ENCODE data around the gene POU2F1.

The POU2F1 gene

GRCh38 chr1:167331650-167332049 lies 111.0 kb downstream of the POU2F1 start:
- no peak overlapping the region for H3K4me3 ChIP-seq (ENCODE audit: low read depth, low read length)

GRCh38 chr1:167332503-167332902 lies 111.8 kb downstream of the POU2F1 start:
- H3K4me3 ChIP-seq (ENCODE audit: low read depth, low read length), result no peak overlapping the region

More at GRCh38 chr1:167331650-167332049, 111.0 kb downstream of the POU2F1 start:
- no peak for TF ChIP-seq CTCF (IDR thresholded peaks at IDR 0.05; ENCODE audit: low read depth, low read length)

GRCh38 chr1:167333124-167333523 lies 112.4 kb downstream of the POU2F1 start:
- no peak for TF ChIP-seq CTCF (IDR thresholded peaks at IDR 0.05; ENCODE audit: low read depth, low read length)
- H3K4me3 ChIP-seq (ENCODE audit: low read depth, low read length), result no peak overlapping the region

More at GRCh38 chr1:167332503-167332902, 111.8 kb downstream of the POU2F1 start:
- no peak for TF ChIP-seq CTCF (IDR thresholded peaks at IDR 0.05; ENCODE audit: low read depth, low read length)

GRCh38 chr1:167333703-167334102 lies 113.0 kb downstream of the POU2F1 start:
- no peak for TF ChIP-seq CTCF (IDR thresholded peaks at IDR 0.05; ENCODE audit: low read depth, low read length)
- H3K4me3 ChIP-seq (ENCODE audit: low read depth, low read length), result no peak overlapping the region

- no peak for TF ChIP-seq CTCF (IDR thresholded peaks at IDR 0.05; ENCODE audit: low read depth, low read length)
- no peak overlapping the region for H3K4me3 ChIP-seq (ENCODE audit: low read depth, low read length)
Measured at GRCh38 chr1:167339405-167339804, 118.7 kb downstream of the POU2F1 start.

- H3K4me3 ChIP-seq (ENCODE audit: low read depth, low read length), result no peak overlapping the region
- no peak for TF ChIP-seq CTCF (IDR thresholded peaks at IDR 0.05; ENCODE audit: low read depth, low read length)
Measured at GRCh38 chr1:167342846-167343245, 122.2 kb downstream of the POU2F1 start.

- H3K4me3 ChIP-seq (ENCODE audit: low read depth, low read length), result no peak overlapping the region
- no peak for TF ChIP-seq CTCF (IDR thresholded peaks at IDR 0.05; ENCODE audit: low read depth, low read length)
Measured at GRCh38 chr1:167344112-167344511, 123.4 kb downstream of the POU2F1 start.
